Neuronal stem cell (in vitro differentiated cells): ENCODE data around the gene DCDC2C.

Source experiments
- DNase-seq: peaks from one replicate; pipeline ENCODE4 v3.0.0-alpha.2; 2013; ENCODE audit warnings: low spot score
- H2AFZ ChIP-seq: one replicate; pipeline ENCODE4 v1.6.1; 2013; ENCODE audit warnings: mild to moderate bottlenecking, low read length, inconsistent platforms
- H2AK5ac ChIP-seq: 2 replicates; pipeline ENCODE4 v1.6.1; 2013; ENCODE audit warnings: low read depth, mild to moderate bottlenecking, inconsistent platforms, low read length, moderate library complexity, mixed read lengths
- H2BK120ac ChIP-seq: 2 replicates; pipeline ENCODE4 v1.6.1; 2013; ENCODE audit warnings: low read depth, mild to moderate bottlenecking, inconsistent platforms, low read length, moderate library complexity, mixed read lengths
- H2BK12ac ChIP-seq: one replicate; pipeline ENCODE4 v1.6.1; 2013; ENCODE audit warnings: low read length, inconsistent platforms
- H2BK15ac ChIP-seq: 2 replicates; pipeline ENCODE4 v1.6.1; 2013; ENCODE audit warnings: mild to moderate bottlenecking, low read length, inconsistent platforms, mixed read lengths
- H2BK5ac ChIP-seq: one replicate; pipeline ENCODE4 v1.6.1; 2013; ENCODE audit warnings: inconsistent platforms, mild to moderate bottlenecking, low read length, moderate library complexity
- H3K14ac ChIP-seq: one replicate; pipeline ENCODE4 v1.6.1; 2013; ENCODE audit warnings: low read length, inconsistent platforms
- H3K18ac ChIP-seq: 2 replicates; pipeline ENCODE4 v1.6.1; 2013; ENCODE audit warnings: low read length, inconsistent platforms
- H3K23ac ChIP-seq: 2 replicates; pipeline ENCODE4 v1.6.1; 2013; ENCODE audit warnings: low read depth, mild to moderate bottlenecking, mixed read lengths, low read length, inconsistent platforms; ENCODE audit not compliant: poor library complexity
- H3K27ac ChIP-seq: replicated peaks from 3 replicates; pipeline ENCODE4 v1.5.1; 2013; ENCODE audit warnings: low read length, inconsistent platforms
- H3K27me3 ChIP-seq, 3 experiments: 2 replicates each; pipeline ENCODE4 v1.6.1; 2013; ENCODE audit warnings: low read length in 3 of 3, mild to moderate bottlenecking in 2 of 3, inconsistent platforms in 1 of 3, low read depth in 1 of 3, mixed read lengths in 1 of 3, moderate library complexity in 1 of 3; ENCODE audit not compliant: control insufficient read depth in 3 of 3, insufficient read depth in 3 of 3
- H3K36me3 ChIP-seq, 2 donors: replicated peaks in 1 of 2; 2 replicates each; pipeline ENCODE4 v1.6.1; 2013; ENCODE audit warnings: low read length in 2 of 2; ENCODE audit not compliant: control insufficient read depth in 2 of 2, insufficient read depth in 2 of 2
- H3K4ac ChIP-seq: 2 replicates; pipeline ENCODE4 v1.6.1; 2013; ENCODE audit warnings: inconsistent platforms, mild to moderate bottlenecking, low read length, moderate library complexity
- H3K4me1 ChIP-seq, 2 donors: 1 replicate in 1 of 2; 2 replicates in 1 of 2; pipeline ENCODE4 v1.6.1; 2013; ENCODE audit warnings: low read length in 2 of 2, low read depth in 1 of 2; ENCODE audit not compliant: control insufficient read depth in 2 of 2, insufficient read depth in 1 of 2
- H3K4me2 ChIP-seq: one replicate; pipeline ENCODE4 v1.6.1; 2013; ENCODE audit warnings: mild to moderate bottlenecking, low read length, inconsistent platforms; ENCODE audit not compliant: insufficient read depth, poor library complexity, severe bottlenecking
- H3K4me3 ChIP-seq, 2 donors: 2 replicates each; pipeline ENCODE4 v1.5.1; 2013; ENCODE audit warnings: low read length in 2 of 2, mild to moderate bottlenecking in 2 of 2, inconsistent platforms in 1 of 2, moderate library complexity in 1 of 2
- H3K79me1 ChIP-seq: one replicate; pipeline ENCODE4 v1.6.1; 2013; ENCODE audit warnings: low read depth, mild to moderate bottlenecking, inconsistent platforms, low read length, moderate library complexity
- H3K9ac ChIP-seq: one replicate; pipeline ENCODE4 v1.6.1; 2013; ENCODE audit warnings: mild to moderate bottlenecking, low read depth, low read length, inconsistent platforms; ENCODE audit not compliant: poor library complexity
- H3K9me3 ChIP-seq, 2 donors: replicated peaks in 1 of 2; 2 replicates each; pipeline versions ENCODE3 to v1.6.1; 2013; ENCODE audit warnings: low read length in 2 of 2, mild to moderate bottlenecking in 2 of 2, inconsistent platforms in 1 of 2, low read depth in 1 of 2, mixed read lengths in 1 of 2, moderate library complexity in 1 of 2; ENCODE audit not compliant: control insufficient read depth in 2 of 2, insufficient read depth in 1 of 2
- H4K8ac ChIP-seq: one replicate; pipeline ENCODE4 v1.6.1; 2013; ENCODE audit warnings: low read depth, mild to moderate bottlenecking, inconsistent platforms, low read length, moderate library complexity
- H4K91ac ChIP-seq: one replicate; pipeline ENCODE4 v1.6.1; 2013; ENCODE audit warnings: low read length, low read depth, mild to moderate bottlenecking, inconsistent platforms; ENCODE audit not compliant: poor library complexity
- WGBS, 2 donors: extraction: QIAGEN DNeasy Blood & Tissue Kit; methylation state at CpG; one replicate each; pipeline ENCODE4 v1.1.7; 2013; ENCODE audit warnings: missing lambda C conversion rate in 2 of 2, mixed read lengths in 1 of 2; ENCODE audit not compliant: insufficient read length in 2 of 2, insufficient replicate concordance in 1 of 2; ENCODE audit errors: extremely low coverage in 2 of 2; 5-methylcytosine and 5-hydroxymethylcytosine counted together

Gene DCDC2C

DNA sequence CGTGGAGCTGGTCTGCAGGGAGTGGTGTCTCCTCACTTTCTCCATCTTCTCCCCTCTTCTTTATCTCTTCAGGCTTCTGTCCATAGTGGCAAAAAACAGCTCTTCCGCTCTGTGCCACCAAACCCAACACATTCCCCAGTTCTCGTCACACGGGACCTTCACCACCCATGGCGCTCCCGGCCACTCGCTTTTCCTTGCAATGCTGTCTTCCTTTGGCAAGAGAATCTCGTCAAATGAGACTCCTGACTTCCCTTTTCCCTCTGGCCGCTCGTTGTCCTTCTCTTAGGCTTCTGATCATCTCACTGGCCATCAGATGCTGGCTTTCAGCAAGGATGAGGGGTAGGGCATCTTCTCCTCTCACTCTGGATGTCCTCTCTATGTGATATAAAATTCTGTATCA, 72.9 kb downstream of the DCDC2C start:
- no peak overlapping the region for H2BK12ac ChIP-seq
- H3K9me3 ChIP-seq = no peaks in the 10 kb centered on the region
- no peaks in the 10 kb centered on the region for H3K79me1 ChIP-seq
- H3K4me1 ChIP-seq = peaks cover 0 to 6% of the 10 kb centered on the region in 2 donors
- no peak overlapping the region for H2BK15ac ChIP-seq
- no peak overlapping the region for H2BK5ac ChIP-seq
- H3K4me2 ChIP-seq = no peak overlapping the region
- no peaks in the 10 kb centered on the region for H3K36me3 ChIP-seq
- no peaks in the 10 kb centered on the region for H3K27me3 ChIP-seq
- no peak overlapping the region for H4K91ac ChIP-seq
- no peak overlapping the region for H3K18ac ChIP-seq
- no CpG with 5 or more reads among the region's 10 CpGs for WGBS, 2 donors
- no peak overlapping the region for H3K27ac ChIP-seq
- no peak overlapping the region for H3K23ac ChIP-seq
- H4K8ac ChIP-seq = no peak overlapping the region
- H2BK120ac ChIP-seq = no peak overlapping the region
- H3K9ac ChIP-seq = no peak overlapping the region
- no peak overlapping the region for H2AFZ ChIP-seq
- H3K14ac ChIP-seq = no peak overlapping the region
- DNase-seq = no peak
- H2AK5ac ChIP-seq = no peak overlapping the region
- no peak overlapping the region for H3K4ac ChIP-seq
- no peak overlapping the region for H3K4me3 ChIP-seq

DNA sequence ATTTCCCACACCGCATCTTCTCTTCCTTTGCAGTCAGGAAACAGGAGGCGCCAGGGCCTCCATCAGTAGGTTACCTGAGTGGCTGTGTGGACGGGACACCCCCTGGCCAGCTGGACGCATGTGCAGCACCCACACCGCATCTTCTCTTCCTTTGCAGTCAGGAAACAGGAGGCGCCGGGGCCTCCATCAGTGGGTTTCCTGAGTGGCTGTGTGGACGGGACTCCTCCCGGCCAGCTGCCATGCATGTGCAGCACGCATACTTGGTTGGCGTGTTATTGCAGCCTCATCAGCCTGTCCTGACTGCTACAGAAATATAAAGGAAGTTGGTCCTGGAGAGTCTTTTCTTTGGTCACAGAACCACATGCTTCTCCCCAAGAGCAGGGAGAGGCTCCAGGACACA, 74.6 kb downstream of the DCDC2C start:
- Histone ChIP-seq H2BK15ac (peak overlapping the region; percentile 27), H3K36me3 (no peaks in the 10 kb centered on the region), H3K4me1 (peaks cover 0 to 4% of the 10 kb centered on the region in 2 donors), H3K18ac (peak overlapping the region; percentile 2), H3K27ac (no peak overlapping the region), H4K8ac (no peak overlapping the region), H2BK12ac (no peak overlapping the region), H2BK5ac (no peak overlapping the region), H3K9me3 (no peaks in the 10 kb centered on the region), H2AFZ (no peak overlapping the region), H2AK5ac (peak overlapping the region; percentile 49), H3K4me2 (no peak overlapping the region), H3K9ac (no peak overlapping the region), H3K79me1 (no peaks in the 10 kb centered on the region), H2BK120ac (no peak overlapping the region), H3K14ac (no peak overlapping the region), H3K4me3 (no peak overlapping the region), H3K27me3 (no peaks in the 10 kb centered on the region), H3K4ac (no peak overlapping the region), H3K23ac (no peak overlapping the region), H4K91ac (no peak overlapping the region)
- DNase-seq = no peak
- WGBS, 2 donors = no CpG with 5 or more reads among the region's 11 CpGs

DNA sequence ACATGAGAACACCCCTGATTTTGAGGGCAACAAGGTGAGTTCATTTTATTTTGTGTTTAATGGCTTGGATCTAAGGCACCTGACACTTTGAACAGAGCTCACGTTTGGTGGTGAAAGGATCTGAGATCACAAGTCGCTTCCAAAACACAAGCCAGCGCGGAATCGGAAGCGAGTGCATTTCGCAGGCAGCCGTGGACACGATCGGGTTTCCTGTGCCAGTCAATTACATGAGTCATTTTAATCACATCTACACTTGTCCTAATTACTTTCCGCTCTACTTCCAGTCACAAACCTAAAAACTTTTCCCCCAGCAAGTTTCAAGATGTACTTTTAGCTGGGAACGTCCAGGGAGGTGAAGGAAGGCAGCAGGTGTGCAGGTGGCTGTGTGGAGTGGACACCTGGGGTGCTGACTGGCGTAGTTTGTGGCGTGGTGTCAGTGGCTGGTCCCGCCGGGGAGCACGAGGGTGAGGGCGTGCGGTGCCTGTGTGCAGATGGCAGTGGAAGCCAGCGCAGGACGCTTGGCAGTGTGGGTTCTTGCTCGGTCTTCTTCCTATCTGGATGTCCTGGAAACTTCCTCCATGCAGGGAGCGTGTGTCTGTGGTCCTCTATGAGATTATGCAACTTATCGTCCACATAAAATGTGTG, 75.6 kb downstream of the DCDC2C start:
- Histone ChIP-seq H2BK5ac (no peak overlapping the region), H4K91ac (no peak overlapping the region), H3K23ac (no peak overlapping the region), H3K9me3 (no peaks in the 10 kb centered on the region), H3K18ac (peak overlapping the region; percentile 77), H2BK15ac (no peak overlapping the region), H3K79me1 (no peaks in the 10 kb centered on the region), H3K4me1 (peaks cover 0 to 4% of the 10 kb centered on the region in 2 donors), H3K4ac (no peak overlapping the region), H3K36me3 (no peaks in the 10 kb centered on the region), H3K4me3 (no peak overlapping the region), H2AFZ (no peak overlapping the region), H4K8ac (no peak overlapping the region), H3K14ac (no peak overlapping the region), H2BK12ac (no peak overlapping the region), H3K4me2 (no peak overlapping the region), H3K9ac (no peak overlapping the region), H2BK120ac (no peak overlapping the region), H3K27ac (no peak overlapping the region), H3K27me3 (no peaks in the 10 kb centered on the region), H2AK5ac (no peak overlapping the region)
- DNase-seq = no peak
- no CpG with 5 or more reads among the region's 24 CpGs for WGBS, 2 donors

DNA sequence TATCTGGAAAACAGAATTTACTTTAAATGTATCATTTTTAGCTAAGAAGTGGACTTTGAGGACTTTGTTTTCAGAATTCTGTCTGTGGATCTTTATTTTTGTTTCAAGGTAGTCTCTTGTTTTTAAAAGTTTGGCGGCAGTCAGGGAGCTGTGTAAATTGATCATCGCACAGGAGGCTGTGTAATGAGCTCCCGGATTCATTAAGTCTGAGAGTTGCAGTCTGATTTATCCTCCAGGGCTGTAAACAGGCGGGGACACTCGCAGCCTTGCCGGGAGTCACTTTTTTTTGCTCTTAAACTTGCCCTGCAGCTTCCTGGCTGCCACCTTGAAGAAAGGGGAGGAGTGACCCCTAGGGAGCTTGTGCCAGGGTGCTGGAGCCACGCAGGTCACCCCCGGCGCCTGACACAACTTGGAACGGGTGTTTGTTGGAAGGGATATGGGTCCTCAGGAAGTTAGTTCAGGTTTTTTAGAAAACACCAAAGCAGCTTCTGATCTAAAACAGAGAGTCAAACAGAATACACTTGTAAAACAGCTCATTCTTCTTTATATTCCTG, 76.2 kb downstream of the DCDC2C start:
- no peak for DNase-seq
- H3K36me3 ChIP-seq = no peaks in the 10 kb centered on the region
- no peaks in the 10 kb centered on the region for H3K79me1 ChIP-seq
- H4K91ac ChIP-seq = no peak overlapping the region
- no peaks in the 10 kb centered on the region for H3K9me3 ChIP-seq
- H3K4ac ChIP-seq = no peak overlapping the region
- H2BK15ac ChIP-seq = no peak overlapping the region
- no peak overlapping the region for H2BK5ac ChIP-seq
- H2BK12ac ChIP-seq = no peak overlapping the region
- no CpG with 5 or more reads among the region's 10 CpGs for WGBS, 2 donors
- peak overlapping the region; percentile 21 for H2AFZ ChIP-seq
- no peak overlapping the region for H3K27ac ChIP-seq
- no peak overlapping the region for H2BK120ac ChIP-seq
- H3K23ac ChIP-seq = no peak overlapping the region
- H3K4me3 ChIP-seq = no peak overlapping the region
- H3K9ac ChIP-seq = no peak overlapping the region
- H3K27me3 ChIP-seq = no peaks in the 10 kb centered on the region
- H4K8ac ChIP-seq = no peak overlapping the region
- no peak overlapping the region for H3K14ac ChIP-seq
- no peak overlapping the region for H3K18ac ChIP-seq
- H3K4me1 ChIP-seq = peaks cover 0 to 2% of the 10 kb centered on the region in 2 donors
- no peak overlapping the region for H3K4me2 ChIP-seq
- no peak overlapping the region for H2AK5ac ChIP-seq
